MM.1S (cell line): Measurements from ENCODE around the gene WSB2.

ENCODE experiments used
- CTCF ChIP-seq: fragments of 300-600 bp; sonication (generic); IDR thresholded peaks from 2 replicates; pipeline ENCODE4 v1.5.1; 2016; ENCODE audit warnings: antibody characterized with exemption, low read length, mixed read lengths
- EZH2phosphoT487 ChIP-seq: fragments of 300-600 bp; sonication (generic); IDR thresholded peaks from 2 replicates; pipeline ENCODE4 v1.6.1; 2018; ENCODE audit warnings: antibody characterized with exemption, low read length

DNA sequence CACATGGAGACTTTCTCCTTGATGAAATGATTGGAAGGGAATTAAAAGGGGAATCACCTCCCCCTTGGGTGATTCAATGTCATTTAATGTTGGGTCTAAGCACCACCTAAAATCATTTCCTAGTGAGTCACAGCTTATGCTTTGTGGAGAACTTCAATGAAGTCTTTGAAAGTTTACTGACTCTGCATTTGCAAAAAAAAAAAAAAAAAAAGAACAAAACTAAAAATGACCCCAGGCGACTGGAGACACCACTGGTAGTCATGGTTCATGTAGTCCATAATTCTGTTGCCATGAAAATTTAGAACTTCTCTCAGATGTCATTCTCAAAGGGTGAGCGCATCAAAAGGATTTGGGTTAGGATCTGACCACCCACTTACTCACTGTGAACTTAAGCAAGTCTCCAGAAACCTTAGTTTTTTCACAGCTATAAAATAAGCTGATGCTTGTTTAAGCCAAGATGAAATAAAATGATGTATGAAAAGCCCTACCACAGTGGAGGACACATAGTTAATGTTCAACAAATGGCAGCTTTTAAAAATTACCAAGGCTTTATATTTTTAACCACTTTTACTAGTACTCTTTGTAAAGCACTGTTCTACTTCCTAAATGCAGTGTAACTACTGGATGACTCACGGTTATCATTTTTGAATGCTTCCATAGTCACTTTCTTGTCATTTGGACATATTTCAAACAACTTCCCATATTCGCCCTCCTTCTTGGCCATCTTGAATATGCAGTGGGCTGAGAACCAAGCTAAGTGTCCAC is 74.1 kb downstream of the WSB2 start:
- TF ChIP-seq CTCF (no peak), EZH2phosphoT487 (no peak)
